Natural killer cell treated with Interleukin-12 subunit alpha and Interleukin-12 subunit beta and Interleukin-15 and Interleukin-18, amount 100 ng/mL, for 72 hours (primary cell): ENCODE results near the gene BCAM. TPM values are rescaled to one million over a fixed set of nuclear protein-coding genes. Genes with fewer than 3 reads are reported as not detected.
A peak's percentile ranks its signal among the peaks of the same experiment; 100 is the strongest.
"Not testable (repeated sequence)": the region's sequence is repeated elsewhere in the genome, so short reads cannot be mapped to it uniquely, and the experiment has no call there.

Source experiments
- ATAC-seq, 2 donors: fragments of 150-1000 bp; cut with Tn5 transposase in 1 of 2; sonication (Bioruptor Pico), chemical (Tn5 transposase) in 1 of 2; 2 replicates each; pipeline ENCODE4 v1.10.0; 2021
- DNase-seq: peaks from one replicate; pipeline ENCODE4 v3.0.0; 2022; ENCODE audit warnings: low spot score
- H3K27ac Mint-ChIP-seq, 2 donors: 1 replicate in 1 of 2; 2 replicates in 1 of 2; pipeline ENCODE4 v1.8.0; 2022; ENCODE audit warnings: mixed read lengths in 2 of 2, mild to moderate bottlenecking in 1 of 2, moderate library complexity in 1 of 2
- H3K27me3 Mint-ChIP-seq, 2 donors: 1 replicate in 1 of 2; 2 replicates in 1 of 2; pipeline ENCODE4 v1.8.0; 2022; ENCODE audit warnings: mixed read lengths in 2 of 2
- H3K36me3 Mint-ChIP-seq: one replicate; pipeline ENCODE4 v1.8.0; 2022; ENCODE audit warnings: mixed read lengths
- H3K4me1 Mint-ChIP-seq, 2 donors: 1 replicate in 1 of 2; 2 replicates in 1 of 2; pipeline ENCODE4 v1.8.0; 2022; ENCODE audit warnings: low read depth in 2 of 2, mixed read lengths in 2 of 2, mild to moderate bottlenecking in 1 of 2
- H3K4me3 Mint-ChIP-seq: one replicate; pipeline ENCODE4 v1.8.0; 2022; ENCODE audit warnings: mixed read lengths
- H3K9me3 Mint-ChIP-seq: 2 replicates; pipeline ENCODE4 v1.8.0; 2022; ENCODE audit warnings: mixed read lengths
- total RNA-seq, 2 donors: library from RNA; stranded (reverse); gene quantifications; one replicate each; pipeline ENCODE4 v1.2.3, GENCODE V29; 2022

Gene BCAM
- total RNA-seq, 2 donors from 2014 or later: not detected

DNA sequence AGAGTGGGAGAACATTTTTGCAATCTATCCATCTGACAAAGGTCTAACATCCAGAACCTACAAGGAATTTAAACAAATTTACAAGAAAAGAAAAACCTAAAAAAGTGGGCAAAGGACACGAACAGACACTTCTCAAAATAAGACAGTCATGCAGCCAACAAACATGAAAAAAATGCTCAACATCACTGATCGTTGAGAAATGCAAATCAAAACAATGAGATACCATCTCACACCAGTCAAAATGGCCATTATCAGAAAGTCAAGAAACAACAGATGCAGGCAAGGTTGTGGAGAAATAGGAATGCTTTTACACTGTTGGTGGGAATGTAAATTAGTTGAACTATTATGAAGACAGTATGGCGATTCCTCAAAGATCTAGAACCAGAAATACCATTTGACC lies 52.7 kb downstream of the BCAM start:
- not testable (repeated sequence) for H3K36me3 Mint-ChIP-seq, ATAC-seq, H3K27ac Mint-ChIP-seq, H3K9me3 Mint-ChIP-seq, H3K27me3 Mint-ChIP-seq, H3K4me3 Mint-ChIP-seq, H3K4me1 Mint-ChIP-seq, DNase-seq

DNA sequence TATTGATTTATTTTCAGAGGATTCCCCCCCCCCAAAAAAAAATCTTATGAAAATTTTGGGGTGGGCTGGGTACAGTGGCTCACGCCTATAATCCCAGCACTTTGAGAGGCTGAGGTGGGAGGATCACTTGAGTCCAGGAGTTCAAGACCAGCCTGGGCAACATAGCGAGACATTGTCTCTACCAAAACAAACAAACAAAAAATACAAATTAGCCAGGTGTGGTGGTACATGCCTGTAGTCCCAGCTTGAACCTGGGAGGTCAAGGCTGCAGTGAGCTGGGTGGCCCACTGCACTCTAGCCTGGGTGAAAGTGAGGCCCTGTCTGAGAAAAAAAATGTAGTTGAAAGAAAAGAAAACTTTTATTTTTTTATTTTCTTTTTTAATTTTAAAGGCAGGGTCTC lies 55.1 kb downstream of the BCAM start:
- H3K27ac Mint-ChIP-seq: no peak overlapping the region
- H3K4me3 Mint-ChIP-seq: no peak overlapping the region
- H3K9me3 Mint-ChIP-seq: no peaks in the 10 kb centered on the region
- H3K36me3 Mint-ChIP-seq: no peaks in the 10 kb centered on the region
- DNase-seq (no peak), ATAC-seq (no peak)
- H3K4me1 Mint-ChIP-seq: peaks cover 0 to 6% of the 10 kb centered on the region in 2 donors
- H3K27me3 Mint-ChIP-seq: peaks cover 6 to 16% of the 10 kb centered on the region in 2 donors

DNA sequence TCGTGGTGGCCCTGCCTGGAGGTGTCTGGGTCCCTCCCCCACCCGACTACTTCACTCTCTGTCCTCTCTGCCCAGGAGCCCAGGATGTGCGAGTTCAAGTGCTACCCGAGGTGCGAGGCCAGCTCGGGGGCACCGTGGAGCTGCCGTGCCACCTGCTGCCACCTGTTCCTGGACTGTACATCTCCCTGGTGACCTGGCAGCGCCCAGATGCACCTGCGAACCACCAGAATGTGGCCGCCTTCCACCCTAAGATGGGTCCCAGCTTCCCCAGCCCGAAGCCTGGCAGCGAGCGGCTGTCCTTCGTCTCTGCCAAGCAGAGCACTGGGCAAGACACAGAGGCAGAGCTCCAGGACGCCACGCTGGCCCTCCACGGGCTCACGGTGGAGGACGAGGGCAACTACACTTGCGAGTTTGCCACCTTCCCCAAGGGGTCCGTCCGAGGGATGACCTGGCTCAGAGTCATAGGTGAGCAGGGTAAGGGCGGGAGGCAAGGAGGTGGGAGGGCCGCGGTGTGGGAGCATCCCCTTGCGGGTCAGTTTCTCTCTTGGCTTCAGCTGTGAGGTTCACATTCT lies 56.4 kb downstream of the BCAM start:
- DNase-seq (no peak), ATAC-seq (peak; percentile 28 to 38)
- Mint-ChIP-seq H3K4me3 (no peak overlapping the region), H3K4me1 (peaks cover 0 to 6% of the 10 kb centered on the region in 2 donors), H3K27ac (no peak overlapping the region), H3K36me3 (no peaks in the 10 kb centered on the region), H3K9me3 (no peaks in the 10 kb centered on the region), H3K27me3 (peaks cover 6 to 9% of the 10 kb centered on the region in 2 donors)

DNA sequence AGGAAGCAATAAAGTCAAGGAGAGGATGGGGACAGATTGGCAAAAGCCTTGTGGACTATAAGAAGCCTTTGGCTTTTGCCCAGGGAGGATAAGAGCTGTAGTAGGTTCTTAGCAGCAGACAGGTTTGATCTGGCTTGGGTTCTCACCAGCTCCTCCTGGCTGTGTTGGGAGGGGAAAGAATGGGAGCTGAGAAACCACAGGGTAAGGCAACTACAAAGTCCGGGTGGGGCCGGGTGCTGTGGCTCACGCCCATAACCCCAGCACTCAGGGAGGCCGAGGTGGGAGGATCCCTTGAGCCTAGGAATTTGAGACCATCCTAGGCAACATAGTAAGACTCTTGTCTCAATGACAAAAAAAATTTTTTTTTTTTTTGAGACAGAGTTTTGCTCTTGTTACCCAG lies 57.8 kb downstream of the BCAM start:
- H3K4me3 Mint-ChIP-seq: no peak overlapping the region
- no peaks in the 10 kb centered on the region for H3K9me3 Mint-ChIP-seq
- DNase-seq (no peak), ATAC-seq (no peak)
- peaks cover 6 to 9% of the 10 kb centered on the region in 2 donors for H3K27me3 Mint-ChIP-seq
- no peak overlapping the region for H3K27ac Mint-ChIP-seq
- peaks cover 0 to 6% of the 10 kb centered on the region in 2 donors for H3K4me1 Mint-ChIP-seq
- H3K36me3 Mint-ChIP-seq: no peaks in the 10 kb centered on the region

DNA sequence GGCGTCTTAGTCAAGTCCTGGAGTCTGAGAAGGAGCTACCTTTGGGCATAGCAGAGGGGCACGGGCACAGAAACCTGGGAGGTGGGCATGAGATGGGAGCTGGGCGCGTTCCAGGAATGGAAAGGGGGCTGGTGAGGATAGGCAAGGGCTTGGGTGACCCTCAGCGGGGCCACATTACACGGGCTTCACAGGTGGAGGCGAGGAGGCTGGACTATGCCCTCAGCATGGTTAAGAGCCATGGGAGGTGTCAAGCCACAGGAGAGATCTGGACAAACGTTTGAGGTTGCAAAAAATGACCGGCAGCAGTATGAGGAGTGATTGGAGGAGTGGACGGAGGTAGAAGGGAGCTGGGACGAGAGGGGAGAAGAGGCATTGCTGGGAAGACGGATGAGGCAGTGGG lies 58.7 kb downstream of the BCAM start:
- no peaks in the 10 kb centered on the region for H3K36me3 Mint-ChIP-seq
- ATAC-seq: no peak
- H3K9me3 Mint-ChIP-seq: no peaks in the 10 kb centered on the region
- no peak for DNase-seq
- H3K4me3 Mint-ChIP-seq: no peak overlapping the region
- H3K27ac Mint-ChIP-seq: no peak overlapping the region
- peaks cover 0 to 6% of the 10 kb centered on the region in 2 donors for H3K4me1 Mint-ChIP-seq
- peaks cover 6 to 9% of the 10 kb centered on the region in 2 donors for H3K27me3 Mint-ChIP-seq

DNA sequence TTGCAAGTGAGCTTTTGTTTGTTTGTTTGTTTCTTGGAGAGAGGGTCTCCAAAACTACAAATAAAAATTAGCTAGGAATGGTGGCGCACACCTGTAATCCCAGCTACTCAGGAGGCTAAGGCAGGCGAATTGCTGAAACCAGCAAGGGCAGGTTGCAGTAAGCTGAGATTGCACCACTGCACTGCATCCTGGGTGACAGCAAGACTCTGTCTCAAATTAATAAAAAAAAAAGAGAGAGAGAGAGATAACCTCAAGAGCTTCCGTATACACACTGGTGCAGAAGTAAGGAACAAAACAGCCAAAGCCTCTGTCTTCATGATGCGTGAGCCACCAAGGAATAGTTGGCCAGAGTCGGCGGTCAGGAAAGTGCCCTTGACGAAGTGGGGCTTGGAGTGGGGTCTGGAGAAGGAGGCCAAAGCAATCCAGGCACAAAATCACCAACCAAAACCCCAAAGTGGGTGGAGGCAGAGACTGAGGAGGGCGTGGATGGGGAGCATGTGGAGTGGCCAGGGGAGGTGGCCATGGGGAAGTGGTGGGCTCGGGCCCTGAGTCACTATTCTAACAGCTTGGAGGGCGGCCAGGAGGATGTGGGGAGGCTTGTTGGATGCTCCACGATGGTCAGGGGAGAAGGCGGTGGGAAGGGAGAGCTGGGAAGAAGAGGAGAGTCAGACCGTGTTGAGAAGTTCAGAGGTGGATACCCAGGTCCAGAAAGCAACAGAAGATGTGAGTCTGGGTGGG lies 61.0 kb downstream of the BCAM start:
- H3K36me3 Mint-ChIP-seq: no peaks in the 10 kb centered on the region
- ATAC-seq (no peak), DNase-seq (no peak)
- H3K27me3 Mint-ChIP-seq: peaks cover 9% of the 10 kb centered on the region in 2 donors
- H3K4me3 Mint-ChIP-seq: no peak overlapping the region
- H3K27ac Mint-ChIP-seq: no peak overlapping the region
- peaks cover 0 to 6% of the 10 kb centered on the region in 2 donors for H3K4me1 Mint-ChIP-seq
- H3K9me3 Mint-ChIP-seq: no peaks in the 10 kb centered on the region

Other genes with a start within 250 kb of the BCAM start
- gene IGSF23, start 195.5 kb upstream of the BCAM start, total RNA-seq: not detected
- 10 to 100 TPM; 11.7 to 20.3 TPM for gene PVR, start 165.2 kb upstream of the BCAM start, total RNA-seq
- gene CEACAM19, start 137.6 kb upstream of the BCAM start, total RNA-seq: 1 to 10 TPM; 1.6 to 1.9 TPM
- gene CEACAM16, start 110.0 kb upstream of the BCAM start, total RNA-seq: not detected
- 100 to 1,000 TPM; 117 to 122 TPM for gene BCL3, start 60.4 kb upstream of the BCAM start, total RNA-seq
- not detected for gene CBLC, start 31.2 kb upstream of the BCAM start, total RNA-seq
- gene NECTIN2, start 37.2 kb downstream of the BCAM start, total RNA-seq: 1 to 10 TPM; 1.3 to 1.6 TPM
- gene TOMM40, start 82.2 kb downstream of the BCAM start, total RNA-seq: 100 to 1,000 TPM; 119 to 240 TPM
- 1 to 10 TPM; 1.5 to 1.6 TPM for gene APOE, start 96.7 kb downstream of the BCAM start, total RNA-seq
- not detected for gene APOC1, start 105.5 kb downstream of the BCAM start, total RNA-seq
- gene APOC4, start 133.1 kb downstream of the BCAM start, total RNA-seq: not detected
- gene APOC2, start 136.9 kb downstream of the BCAM start, total RNA-seq: 1 to 10 TPM in 1 of 2 donors, not detected in 1; 4.6 TPM
- 100 to 1,000 TPM in 1 of 2 donors, 10 to 100 TPM in 1; 90.9 to 116 TPM for gene CLPTM1, start 146.3 kb downstream of the BCAM start, total RNA-seq
- 10 to 100 TPM; 47.0 to 81.6 TPM for gene RELB, start 192.4 kb downstream of the BCAM start, total RNA-seq
- gene CLASRP, start 229.9 kb downstream of the BCAM start, total RNA-seq: 100 to 1,000 TPM in 1 of 2 donors, 10 to 100 TPM in 1; 84.1 to 147 TPM